Right lobe of liver (tissue), 4 donors: ENCODE measurements around the gene UBAP2L.

Source experiments
- CTCF ChIP-seq, 4 donors: fragments of 200-600 bp in 3 of 4; fragments of 450-650 bp in 1 of 4; IDR thresholded peaks; one replicate each; pipeline versions ENCODE4 v1.5.1 to v1.8.0; 2016 to 2022; ENCODE audit warnings: antibody characterized with exemption in 4 of 4, mild to moderate bottlenecking in 2 of 4
- POLR2A ChIP-seq: fragments of 450-650 bp; IDR thresholded peaks from one replicate; pipeline ENCODE4 v1.6.1; 2017; ENCODE audit warnings: antibody characterized with exemption, mild to moderate bottlenecking
- donor health status: DM: no; HTN: no; CAD: no.
- donor health status: DM: no; HTN: no; CAD: no.
- donor health status: DM: no; HTN: yes; CAD: no.

- TF ChIP-seq CTCF (IDR thresholded peaks at IDR 0.05) (peak in 1 of 4 donors; percentile 6), POLR2A (no peak)
These were observed 1.2 kb upstream of the UBAP2L start for GRCh38 chr1:154219541-154219940.
